ENCODE results near the gene ELL.

The ELL gene

DNA sequence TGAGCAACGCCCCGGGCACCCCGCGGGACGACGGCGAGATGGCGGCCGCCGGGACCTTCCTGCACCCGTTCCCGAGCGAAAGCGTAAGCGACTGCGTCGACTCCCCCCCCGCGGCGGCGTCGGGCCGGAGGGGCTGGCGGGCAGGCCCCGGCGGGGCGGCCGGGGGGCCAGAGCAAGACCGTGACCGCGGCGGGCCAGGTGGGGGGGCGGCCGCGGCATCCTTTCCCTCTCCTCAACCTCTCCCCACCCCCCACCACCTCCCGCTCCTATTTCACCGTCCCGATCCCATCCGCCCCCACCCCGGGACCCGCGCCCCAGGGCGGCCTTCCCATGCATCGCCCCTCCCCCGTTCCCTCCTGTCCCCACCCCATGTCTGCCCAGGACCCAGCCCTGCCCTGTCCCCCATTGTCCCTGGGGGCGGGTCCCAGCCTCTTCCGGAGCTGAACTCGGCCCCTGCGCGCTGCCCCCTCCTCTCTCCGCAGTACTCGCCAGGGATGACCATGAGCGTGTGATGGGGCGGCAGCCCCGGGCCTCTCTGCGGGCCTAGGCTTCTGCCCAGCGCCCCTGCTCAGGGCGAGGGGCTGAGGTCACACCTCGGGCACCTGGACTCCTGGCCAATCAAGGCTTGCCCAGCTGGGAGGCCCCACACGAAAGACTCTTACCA, 88.0 kb downstream of the ELL start:
- no peaks in the 10 kb centered on the region for H3K36me3 ChIP-seq (ENCODE audit: control insufficient read depth, insufficient read depth, low read length)
- no peak overlapping the region for H3K4me3 ChIP-seq (ENCODE audit: insufficient read depth, low read depth, low read length, poor library complexity, severe bottlenecking)
- H3K27ac ChIP-seq (ENCODE audit: insufficient read depth, low read length, poor library complexity, severe bottlenecking), result no peak overlapping the region
- H3K4me1 ChIP-seq (ENCODE audit: control insufficient read depth, insufficient read depth, low read length, poor library complexity, severe bottlenecking), result peaks cover 45% of the 10 kb centered on the region
- H3K9me3 ChIP-seq (ENCODE audit: control insufficient read depth, low read length), result no peaks in the 10 kb centered on the region
- DNase-seq, result no peak
- no peaks in the 10 kb centered on the region for H3K27me3 ChIP-seq (replicated peaks; ENCODE audit: control insufficient read depth, insufficient read depth, low read length, poor library complexity, severe bottlenecking)

DNA sequence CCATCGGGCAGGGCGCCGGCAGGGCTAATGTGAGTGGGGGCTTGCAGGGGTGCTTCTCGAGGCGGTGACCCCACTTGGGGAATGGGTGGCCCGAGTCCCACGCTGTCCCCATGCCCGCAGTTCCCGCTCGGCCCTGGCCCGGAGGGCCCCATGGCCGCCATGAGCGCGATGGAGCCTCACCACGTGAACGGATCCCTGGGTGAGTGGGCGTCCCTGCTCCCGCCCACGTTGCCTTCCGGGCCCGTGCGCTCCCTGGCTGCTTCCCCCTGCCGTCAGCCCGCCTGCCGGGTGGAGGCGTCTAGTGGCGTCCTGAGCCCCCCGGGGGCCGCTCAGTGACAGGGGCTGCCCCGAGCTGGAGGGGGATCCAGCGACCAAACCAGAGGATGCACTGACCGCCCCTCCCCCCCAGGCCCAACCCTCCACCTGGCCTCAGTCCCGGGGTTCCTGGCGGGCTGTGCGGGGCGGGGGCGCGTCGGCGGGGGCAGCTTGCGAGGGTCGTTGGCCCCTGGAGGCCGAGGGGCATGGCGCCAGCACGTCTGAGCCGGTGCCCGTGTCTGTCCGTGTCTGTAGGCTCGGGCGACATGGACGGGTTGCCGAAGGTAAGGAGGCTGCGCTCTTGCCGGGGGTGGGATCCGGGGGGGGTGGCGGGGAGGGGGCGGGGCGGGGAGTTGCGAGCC, 88.7 kb downstream of the ELL start:
- no peaks in the 10 kb centered on the region for H3K9me3 ChIP-seq (ENCODE audit: control insufficient read depth, low read length)
- no peak for DNase-seq
- no peaks in the 10 kb centered on the region for H3K27me3 ChIP-seq (replicated peaks; ENCODE audit: control insufficient read depth, insufficient read depth, low read length, poor library complexity, severe bottlenecking)
- H3K4me1 ChIP-seq (ENCODE audit: control insufficient read depth, insufficient read depth, low read length, poor library complexity, severe bottlenecking), result peaks cover 49% of the 10 kb centered on the region
- H3K27ac ChIP-seq (ENCODE audit: insufficient read depth, low read length, poor library complexity, severe bottlenecking), result peak overlapping the region; percentile 55
- H3K4me3 ChIP-seq (ENCODE audit: insufficient read depth, low read depth, low read length, poor library complexity, severe bottlenecking), result peak overlapping the region; percentile 47
- no peaks in the 10 kb centered on the region for H3K36me3 ChIP-seq (ENCODE audit: control insufficient read depth, insufficient read depth, low read length)

DNA sequence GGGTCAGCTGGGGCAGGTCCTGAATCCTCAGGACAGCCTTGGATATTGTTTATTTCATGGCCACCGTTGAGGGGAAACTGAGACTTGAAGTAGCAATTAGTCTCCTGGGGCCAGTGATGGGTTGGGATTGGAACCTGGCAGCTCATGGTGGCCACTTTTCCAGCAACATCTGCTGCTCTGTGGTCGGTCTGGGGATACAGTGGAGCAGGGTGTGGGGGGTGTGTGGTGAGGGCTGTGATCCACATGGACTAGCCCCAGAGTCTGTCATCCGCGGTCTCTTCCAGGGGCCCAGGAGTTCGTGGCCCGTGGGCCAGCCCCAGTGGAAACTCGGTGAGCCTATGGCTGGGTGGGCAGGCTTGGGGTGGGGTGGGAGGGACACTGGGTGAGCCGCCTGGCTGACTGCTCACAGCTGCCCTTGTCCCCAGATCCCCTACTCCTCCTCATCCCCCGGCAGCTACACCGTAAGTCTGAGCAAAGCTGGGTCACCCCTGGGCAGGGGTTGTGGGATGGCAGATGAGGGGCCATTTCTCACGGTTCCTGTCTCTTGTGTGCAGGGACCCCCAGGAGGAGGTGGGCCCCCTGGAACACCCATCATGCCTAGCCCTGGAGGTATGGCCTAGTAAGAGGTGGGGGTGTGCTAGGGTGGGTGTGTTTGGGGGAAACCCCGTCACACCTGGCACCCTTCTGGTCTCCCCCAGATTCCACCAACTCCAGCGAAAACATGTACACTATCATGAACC, 89.4 kb downstream of the ELL start:
- Histone ChIP-seq H3K36me3 (ENCODE audit: control insufficient read depth, insufficient read depth, low read length) (no peaks in the 10 kb centered on the region), H3K4me3 (ENCODE audit: insufficient read depth, low read depth, low read length, poor library complexity, severe bottlenecking) (peak overlapping the region; percentile 47), H3K4me1 (ENCODE audit: control insufficient read depth, insufficient read depth, low read length, poor library complexity, severe bottlenecking) (peaks cover 55% of the 10 kb centered on the region), H3K9me3 (ENCODE audit: control insufficient read depth, low read length) (no peaks in the 10 kb centered on the region), H3K27me3 (replicated peaks; ENCODE audit: control insufficient read depth, insufficient read depth, low read length, poor library complexity, severe bottlenecking) (no peaks in the 10 kb centered on the region), H3K27ac (ENCODE audit: insufficient read depth, low read length, poor library complexity, severe bottlenecking) (peak overlapping the region; percentile 55)
- no peak for DNase-seq

DNA sequence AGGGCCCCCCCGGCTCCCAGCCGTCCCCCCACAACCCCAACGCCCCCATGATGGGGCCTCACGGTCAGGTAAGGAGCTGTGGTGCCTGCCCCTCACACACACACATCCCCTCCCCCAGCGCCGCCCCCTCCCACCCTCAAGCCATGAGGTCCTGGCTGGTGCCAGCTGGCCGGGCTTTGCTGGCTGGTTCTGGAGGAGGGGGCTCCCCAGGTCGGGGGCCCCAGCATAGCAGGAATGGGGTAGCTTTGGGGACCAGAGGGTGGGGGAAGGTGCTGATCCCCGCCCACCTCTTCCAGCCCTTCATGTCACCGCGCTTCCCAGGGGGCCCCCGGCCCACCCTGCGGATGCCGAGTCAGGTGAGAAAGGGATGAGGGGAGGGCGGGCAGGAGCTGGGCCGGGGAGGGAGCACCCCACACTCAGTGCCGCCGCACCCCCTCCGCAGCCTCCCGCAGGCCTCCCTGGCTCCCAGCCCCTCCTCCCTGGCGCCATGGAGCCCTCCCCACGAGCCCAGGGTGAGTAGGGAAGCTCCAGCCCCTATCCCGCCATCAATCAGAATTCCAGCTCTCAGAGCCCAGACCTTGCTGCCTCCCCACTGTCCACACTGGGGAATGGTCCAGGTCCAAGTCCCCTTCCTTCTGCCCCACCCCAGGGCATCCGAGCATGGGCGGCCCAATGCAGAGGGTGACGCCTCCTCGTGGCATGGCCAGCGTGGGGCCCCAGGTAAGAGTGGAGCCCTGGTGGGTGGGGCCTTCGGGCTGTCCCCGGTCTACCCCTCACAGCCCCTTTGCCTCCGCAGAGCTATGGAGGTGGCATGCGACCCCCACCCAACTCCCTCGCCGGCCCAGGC, 90.3 kb downstream of the ELL start:
- no peaks in the 10 kb centered on the region for H3K9me3 ChIP-seq (ENCODE audit: control insufficient read depth, low read length)
- no peak for DNase-seq
- peaks cover 53% of the 10 kb centered on the region for H3K4me1 ChIP-seq (ENCODE audit: control insufficient read depth, insufficient read depth, low read length, poor library complexity, severe bottlenecking)
- no peak overlapping the region for H3K27ac ChIP-seq (ENCODE audit: insufficient read depth, low read length, poor library complexity, severe bottlenecking)
- no peaks in the 10 kb centered on the region for H3K27me3 ChIP-seq (replicated peaks; ENCODE audit: control insufficient read depth, insufficient read depth, low read length, poor library complexity, severe bottlenecking)
- no peak overlapping the region for H3K4me3 ChIP-seq (ENCODE audit: insufficient read depth, low read depth, low read length, poor library complexity, severe bottlenecking)
- H3K36me3 ChIP-seq (ENCODE audit: control insufficient read depth, insufficient read depth, low read length), result no peaks in the 10 kb centered on the region

DNA sequence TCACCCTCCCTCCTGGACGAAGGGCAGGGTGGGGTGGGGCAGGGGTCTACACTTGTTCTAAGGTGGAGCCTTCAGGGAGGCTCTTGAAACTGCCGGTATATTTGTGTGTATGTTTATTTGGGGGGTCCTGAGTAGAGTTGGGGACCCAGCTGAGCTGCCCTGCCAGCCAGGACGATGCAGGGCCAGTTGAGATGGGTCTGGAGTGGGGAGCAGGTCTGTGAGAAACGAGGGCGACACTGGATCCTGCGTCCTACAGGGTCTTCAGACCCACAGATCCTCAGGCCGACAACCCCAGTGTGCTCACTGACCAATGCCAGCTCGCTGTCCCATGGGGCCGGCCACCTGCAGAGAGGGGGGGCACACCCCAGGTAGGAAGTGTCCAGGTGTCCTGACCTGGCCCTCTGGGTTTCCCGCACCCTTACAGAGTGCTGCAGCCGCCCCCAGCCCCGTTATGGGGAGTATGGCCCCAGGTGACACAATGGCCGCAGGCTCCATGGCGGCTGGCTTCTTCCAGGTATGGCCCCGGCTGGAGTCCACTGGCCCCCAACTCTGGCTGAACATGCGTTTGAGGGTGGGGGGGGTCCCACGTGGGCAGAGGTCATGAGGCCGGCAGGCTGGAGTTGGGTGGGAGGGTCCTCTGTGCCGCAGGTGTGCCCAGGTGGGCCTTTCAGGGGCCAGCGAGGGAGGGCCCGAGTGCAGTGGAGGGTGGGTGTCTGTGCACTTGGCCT, 91.3 kb downstream of the ELL start:
- H3K4me1 ChIP-seq (ENCODE audit: control insufficient read depth, insufficient read depth, low read length, poor library complexity, severe bottlenecking), result peaks cover 58% of the 10 kb centered on the region
- H3K36me3 ChIP-seq (ENCODE audit: control insufficient read depth, insufficient read depth, low read length), result no peaks in the 10 kb centered on the region
- no peaks in the 10 kb centered on the region for H3K27me3 ChIP-seq (replicated peaks; ENCODE audit: control insufficient read depth, insufficient read depth, low read length, poor library complexity, severe bottlenecking)
- peak overlapping the region; percentile 18 for H3K4me3 ChIP-seq (ENCODE audit: insufficient read depth, low read depth, low read length, poor library complexity, severe bottlenecking)
- no peak for DNase-seq
- H3K27ac ChIP-seq (ENCODE audit: insufficient read depth, low read length, poor library complexity, severe bottlenecking), result peak overlapping the region; percentile 94
- no peaks in the 10 kb centered on the region for H3K9me3 ChIP-seq (ENCODE audit: control insufficient read depth, low read length)

DNA sequence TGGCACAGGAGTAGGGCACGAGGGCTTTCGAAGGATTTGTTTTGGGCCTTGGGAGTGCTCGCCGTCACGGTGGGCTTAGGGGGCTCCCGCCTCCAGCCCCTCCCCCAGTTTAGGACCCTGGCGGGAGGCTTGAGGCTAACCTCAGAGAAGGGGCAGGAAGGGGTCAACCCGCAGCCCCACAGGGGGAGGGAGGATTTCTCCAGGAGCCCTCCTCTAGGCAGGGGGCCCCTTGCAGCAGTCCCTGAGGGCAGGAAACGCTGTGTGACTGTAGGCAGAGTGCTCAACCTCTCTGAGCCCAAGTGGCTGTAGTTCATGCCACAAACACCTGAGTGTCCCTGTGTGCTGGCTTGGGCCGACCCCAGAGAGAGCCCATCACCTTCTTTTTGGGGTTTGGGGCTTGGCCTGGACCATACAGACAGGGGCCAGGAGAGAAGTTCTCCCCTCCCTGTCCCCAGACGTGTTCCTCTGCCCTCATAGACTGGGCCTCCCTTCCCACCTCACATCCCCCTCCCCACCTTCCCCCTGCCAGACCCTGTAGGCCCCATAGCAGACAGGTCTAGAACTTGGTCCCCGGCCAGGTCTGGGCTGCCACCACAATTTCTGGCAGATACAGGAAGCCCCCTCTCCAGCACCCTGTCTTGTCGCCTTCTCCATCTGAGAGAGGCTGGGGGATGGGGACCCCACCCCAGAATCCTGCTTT, 92.0 kb downstream of the ELL start:
- H3K27ac ChIP-seq (ENCODE audit: insufficient read depth, low read length, poor library complexity, severe bottlenecking), result peak overlapping the region; percentile 94
- peak overlapping the region; percentile 50 for H3K4me3 ChIP-seq (ENCODE audit: insufficient read depth, low read depth, low read length, poor library complexity, severe bottlenecking)
- DNase-seq, result no peak
- no peaks in the 10 kb centered on the region for H3K27me3 ChIP-seq (replicated peaks; ENCODE audit: control insufficient read depth, insufficient read depth, low read length, poor library complexity, severe bottlenecking)
- no peaks in the 10 kb centered on the region for H3K36me3 ChIP-seq (ENCODE audit: control insufficient read depth, insufficient read depth, low read length)
- no peaks in the 10 kb centered on the region for H3K9me3 ChIP-seq (ENCODE audit: control insufficient read depth, low read length)
- peaks cover 66% of the 10 kb centered on the region for H3K4me1 ChIP-seq (ENCODE audit: control insufficient read depth, insufficient read depth, low read length, poor library complexity, severe bottlenecking)

DNA sequence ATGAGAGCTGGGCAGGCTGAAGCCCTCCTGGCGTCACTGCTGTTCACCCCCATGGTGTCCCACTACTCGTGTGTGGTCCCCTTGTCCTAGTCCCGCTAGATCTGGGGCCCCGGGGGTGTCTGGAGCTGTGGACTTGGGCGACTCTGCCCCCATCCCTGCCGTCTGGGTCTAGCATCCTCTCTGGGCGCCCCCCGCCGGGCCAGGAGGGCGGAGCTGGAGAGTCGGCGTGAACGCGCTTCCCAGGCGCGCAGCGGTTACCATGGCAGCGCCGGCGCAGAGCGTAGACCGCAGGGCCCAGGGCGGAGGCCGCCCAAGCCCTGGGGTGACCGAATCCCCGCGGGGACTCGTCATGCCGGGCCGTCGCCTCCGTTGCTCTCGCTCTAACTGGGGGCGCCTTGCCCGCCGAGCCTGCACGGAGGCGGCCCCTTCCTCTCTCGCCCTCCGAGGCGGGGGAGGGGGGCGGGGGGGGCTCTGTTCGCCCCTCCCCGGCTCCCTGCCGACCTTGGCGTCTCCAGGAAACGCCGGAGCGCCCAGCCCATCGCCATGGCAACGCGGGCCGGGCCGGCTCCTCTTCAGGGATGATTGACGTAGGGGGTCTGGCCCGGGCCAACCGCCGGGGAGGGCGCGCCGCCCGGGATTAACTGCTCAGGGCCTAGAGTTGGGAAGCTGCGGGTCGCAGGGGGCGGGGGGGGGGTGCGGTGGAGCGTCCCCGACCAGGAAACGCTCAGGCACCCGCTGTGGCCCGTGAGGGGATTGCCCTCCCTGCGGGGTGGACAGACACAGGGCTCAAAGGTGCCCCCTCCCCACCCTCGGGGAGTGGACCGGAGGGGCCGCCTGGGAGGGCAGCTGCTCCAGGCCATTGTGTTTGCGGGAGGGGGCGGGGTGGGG, 92.8 kb downstream of the ELL start:
- Histone ChIP-seq H3K4me3 (ENCODE audit: insufficient read depth, low read depth, low read length, poor library complexity, severe bottlenecking) (peak overlapping the region; percentile 50), H3K9me3 (ENCODE audit: control insufficient read depth, low read length) (no peaks in the 10 kb centered on the region), H3K4me1 (ENCODE audit: control insufficient read depth, insufficient read depth, low read length, poor library complexity, severe bottlenecking) (peaks cover 72% of the 10 kb centered on the region), H3K27ac (ENCODE audit: insufficient read depth, low read length, poor library complexity, severe bottlenecking) (peak overlapping the region; percentile 94), H3K36me3 (ENCODE audit: control insufficient read depth, insufficient read depth, low read length) (no peaks in the 10 kb centered on the region), H3K27me3 (replicated peaks; ENCODE audit: control insufficient read depth, insufficient read depth, low read length, poor library complexity, severe bottlenecking) (no peaks in the 10 kb centered on the region)
- peak; percentile 83 to 86 (median 84) for DNase-seq

DNA sequence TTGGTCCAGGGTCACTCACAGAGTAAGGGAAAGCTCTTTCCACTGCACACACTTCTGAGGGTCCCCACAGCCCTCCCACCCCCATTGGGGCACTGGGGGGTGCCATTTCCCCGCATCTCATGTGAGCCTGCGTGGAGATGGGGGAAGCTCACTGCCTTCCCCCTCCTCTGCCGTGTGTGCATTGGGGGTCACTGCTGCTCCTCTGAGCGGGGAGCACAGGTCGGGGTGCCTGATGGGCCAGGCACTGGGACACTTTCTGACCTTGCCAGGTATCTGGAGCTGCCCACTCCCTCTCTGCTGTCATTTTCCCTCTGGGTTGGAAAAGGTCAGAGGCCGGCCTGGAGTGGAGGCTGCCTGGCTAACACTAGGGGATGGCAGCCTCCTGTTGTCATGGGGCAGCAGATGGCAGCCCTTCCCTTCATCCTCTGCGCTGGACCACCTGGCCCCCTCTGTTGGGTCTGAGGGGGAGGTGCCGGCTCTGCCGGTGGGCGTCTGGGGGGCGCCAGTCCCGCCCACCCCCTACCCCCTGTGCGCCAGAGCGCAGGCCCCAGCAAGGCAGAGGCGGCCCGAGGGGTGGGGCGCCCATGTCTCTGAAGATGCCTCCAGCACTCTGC, 93.6 kb downstream of the ELL start:
- Histone ChIP-seq H3K36me3 (ENCODE audit: control insufficient read depth, insufficient read depth, low read length) (no peaks in the 10 kb centered on the region), H3K4me3 (ENCODE audit: insufficient read depth, low read depth, low read length, poor library complexity, severe bottlenecking) (peak overlapping the region; percentile 50), H3K4me1 (ENCODE audit: control insufficient read depth, insufficient read depth, low read length, poor library complexity, severe bottlenecking) (peaks cover 76% of the 10 kb centered on the region)

More for the DNA sequence above, 93.6 kb downstream of the ELL start:
- Histone ChIP-seq H3K27me3 (replicated peaks; ENCODE audit: control insufficient read depth, insufficient read depth, low read length, poor library complexity, severe bottlenecking) (no peaks in the 10 kb centered on the region), H3K27ac (ENCODE audit: insufficient read depth, low read length, poor library complexity, severe bottlenecking) (peak overlapping the region; percentile 94), H3K9me3 (ENCODE audit: control insufficient read depth, low read length) (no peaks in the 10 kb centered on the region)
- no peak for DNase-seq

All from effector memory CD4-positive, alpha-beta T cell (primary cell).